ENCODE measurements around the gene KCND2.

Gene KCND2

GRCh38 chr7:120431016-120431415 lies 158.0 kb downstream of the KCND2 start:
- TF ChIP-seq EZH2phosphoT487 (IDR thresholded peaks at IDR 0.05; ENCODE audit: borderline replicate concordance, low read length) (no peak), CTCF (IDR thresholded peaks at IDR 0.05; ENCODE audit: low read depth, low read length, poor library complexity, severe bottlenecking) (no peak)
- Histone ChIP-seq H3F3A (ENCODE audit: control insufficient read depth, insufficient read depth) (no peaks in the 10 kb centered on the region), H4K20me1 (ENCODE audit: control insufficient read depth, insufficient read depth, low read depth, low read length) (no peaks in the 10 kb centered on the region), H3K4me1 (ENCODE audit: control insufficient read depth, low read length) (no peaks in the 10 kb centered on the region), H3K4me3 (ENCODE audit: low read length) (no peak overlapping the region), H3K79me2 (ENCODE audit: control insufficient read depth, low read length) (no peaks in the 10 kb centered on the region), H3K9me2 (replicated peaks; ENCODE audit: control insufficient read depth, low read length) (no peaks in the 10 kb centered on the region), H3K9me3 (ENCODE audit: control insufficient read depth, insufficient read depth, low read length) (no peaks in the 10 kb centered on the region), H3K36me3 (ENCODE audit: control insufficient read depth, low read length) (no peaks in the 10 kb centered on the region), H3K27ac (ENCODE audit: low read depth, low read length) (no peak overlapping the region), H3K4me2 (ENCODE audit: low read length) (no peak overlapping the region), H3K27me3 (ENCODE audit: control insufficient read depth, low read length) (no peaks in the 10 kb centered on the region)

- H3K27me3 ChIP-seq (ENCODE audit: control insufficient read depth, low read length), result no peaks in the 10 kb centered on the region
- H3K4me2 ChIP-seq (ENCODE audit: low read length), result no peak overlapping the region
- H4K20me1 ChIP-seq (ENCODE audit: control insufficient read depth, insufficient read depth, low read depth, low read length), result no peaks in the 10 kb centered on the region
- TF ChIP-seq CTCF (IDR thresholded peaks at IDR 0.05; ENCODE audit: low read depth, low read length, poor library complexity, severe bottlenecking), result no peak
- TF ChIP-seq EZH2phosphoT487 (IDR thresholded peaks at IDR 0.05; ENCODE audit: borderline replicate concordance, low read length), result no peak
- no peaks in the 10 kb centered on the region for H3K9me3 ChIP-seq (ENCODE audit: control insufficient read depth, insufficient read depth, low read length)
- no peaks in the 10 kb centered on the region for H3K79me2 ChIP-seq (ENCODE audit: control insufficient read depth, low read length)
- H3F3A ChIP-seq (ENCODE audit: control insufficient read depth, insufficient read depth), result no peaks in the 10 kb centered on the region
- H3K4me1 ChIP-seq (ENCODE audit: control insufficient read depth, low read length), result no peaks in the 10 kb centered on the region
- H3K4me3 ChIP-seq (ENCODE audit: low read length), result no peak overlapping the region
- no peaks in the 10 kb centered on the region for H3K36me3 ChIP-seq (ENCODE audit: control insufficient read depth, low read length)
- no peak overlapping the region for H3K27ac ChIP-seq (ENCODE audit: low read depth, low read length)
- no peaks in the 10 kb centered on the region for H3K9me2 ChIP-seq (replicated peaks; ENCODE audit: control insufficient read depth, low read length)
Measured at GRCh38 chr7:120436487-120437060, 163.6 kb downstream of the KCND2 start.

GRCh38 chr7:120441850-120442249 lies 168.9 kb downstream of the KCND2 start:
- Histone ChIP-seq H3K4me2 (ENCODE audit: low read length) (no peak overlapping the region), H3K27ac (ENCODE audit: low read depth, low read length) (no peak overlapping the region), H3K9me2 (replicated peaks; ENCODE audit: control insufficient read depth, low read length) (no peaks in the 10 kb centered on the region; the same call in 1 of the 2 replicates), H3K27me3 (ENCODE audit: control insufficient read depth, low read length) (no peaks in the 10 kb centered on the region), H3K9me3 (ENCODE audit: control insufficient read depth, insufficient read depth, low read length) (no peaks in the 10 kb centered on the region), H3K36me3 (ENCODE audit: control insufficient read depth, low read length) (no peaks in the 10 kb centered on the region), H3K79me2 (ENCODE audit: control insufficient read depth, low read length) (no peaks in the 10 kb centered on the region), H3F3A (ENCODE audit: control insufficient read depth, insufficient read depth) (no peaks in the 10 kb centered on the region), H4K20me1 (ENCODE audit: control insufficient read depth, insufficient read depth, low read depth, low read length) (no peaks in the 10 kb centered on the region), H3K4me1 (ENCODE audit: control insufficient read depth, low read length) (no peaks in the 10 kb centered on the region), H3K4me3 (ENCODE audit: low read length) (no peak overlapping the region)
- TF ChIP-seq CTCF (IDR thresholded peaks at IDR 0.05; ENCODE audit: low read depth, low read length, poor library complexity, severe bottlenecking), result no peak
- no peak for TF ChIP-seq EZH2phosphoT487 (IDR thresholded peaks at IDR 0.05; ENCODE audit: borderline replicate concordance, low read length)

Measured in DOHH2 (cell line).